ENCODE results near the gene GALNT6. TPM values are rescaled to one million over a fixed set of nuclear protein-coding genes. Genes with fewer than 3 reads are reported as not detected.

The GALNT6 gene
- total and polyA plus RNA-seq, 9 of the 15 experiments (the other 6 are each of a cell fraction or from before 2014, with no cell fraction given) = 1.5 to 8.6 (median 5.1) TPM

DNA sequence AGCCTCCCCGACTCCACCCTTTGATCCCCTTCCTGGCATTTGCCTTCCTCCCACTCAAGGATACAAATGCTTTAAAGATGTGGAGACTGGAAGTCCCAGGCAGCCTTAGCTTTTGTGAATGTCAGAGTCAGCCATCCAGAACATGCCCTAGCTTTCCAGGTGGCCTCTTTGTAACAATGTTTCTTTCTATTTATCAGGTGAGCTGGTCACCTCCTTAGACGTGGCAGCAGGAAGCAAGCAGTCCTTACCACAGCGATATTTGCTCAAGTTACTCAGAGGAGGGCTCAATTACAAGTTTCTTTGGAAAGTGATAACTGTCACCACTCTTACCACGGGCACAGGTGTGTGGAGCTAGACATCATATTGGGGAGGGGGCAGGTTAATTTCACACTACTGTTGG lies 4.9 kb downstream of the GALNT6 start:
- no peaks in the 10 kb centered on the region for H3K79me2 ChIP-seq (ENCODE audit: control insufficient read depth, insufficient read depth, low read length)
- DNase-seq (ENCODE audit: extremely low read depth in 1 of 4, low spot score in 3 of 4) (no peak), FAIRE-seq (no peak), ATAC-seq (no peak)
- H3K9me1 ChIP-seq (ENCODE audit: control insufficient read depth, insufficient read depth, low read length) = no peaks in the 10 kb centered on the region
- H2AFZ ChIP-seq (ENCODE audit: low read depth, low read length) = no peak overlapping the region
- H3K4me2 ChIP-seq (ENCODE audit: insufficient read depth, low read length) = no peak overlapping the region
- no peak overlapping the region for H3K27ac ChIP-seq (ENCODE audit: extremely low read depth, low read depth, low read length)
- no peaks in the 10 kb centered on the region for H3K9me3 ChIP-seq (replicated peaks; ENCODE audit: control insufficient read depth, insufficient read depth, low read depth, low read length)
- no peaks in the 10 kb centered on the region; the same call in 1 of the 2 replicates for H4K20me1 ChIP-seq (replicated peaks; ENCODE audit: control insufficient read depth, insufficient read depth, low read length)
- TF ChIP-seq SOX6 (IDR thresholded peaks at IDR 0.05) (no peak), ZNF668 (CRISPR knock-in tag; IDR thresholded peaks at IDR 0.05) (no peak), ZBTB7A (IDR thresholded peaks at IDR 0.05; ENCODE audit: borderline replicate concordance, control insufficient read depth, low read depth, low read length) (no peak), NCOA2 (IDR thresholded peaks at IDR 0.05; ENCODE audit: partially characterized antibody in 2 of 2) (no peak), NR3C1 (CRISPR knock-in tag; IDR thresholded peaks at IDR 0.05) (no peak)
- TF ChIP-seq, protein P1, sequence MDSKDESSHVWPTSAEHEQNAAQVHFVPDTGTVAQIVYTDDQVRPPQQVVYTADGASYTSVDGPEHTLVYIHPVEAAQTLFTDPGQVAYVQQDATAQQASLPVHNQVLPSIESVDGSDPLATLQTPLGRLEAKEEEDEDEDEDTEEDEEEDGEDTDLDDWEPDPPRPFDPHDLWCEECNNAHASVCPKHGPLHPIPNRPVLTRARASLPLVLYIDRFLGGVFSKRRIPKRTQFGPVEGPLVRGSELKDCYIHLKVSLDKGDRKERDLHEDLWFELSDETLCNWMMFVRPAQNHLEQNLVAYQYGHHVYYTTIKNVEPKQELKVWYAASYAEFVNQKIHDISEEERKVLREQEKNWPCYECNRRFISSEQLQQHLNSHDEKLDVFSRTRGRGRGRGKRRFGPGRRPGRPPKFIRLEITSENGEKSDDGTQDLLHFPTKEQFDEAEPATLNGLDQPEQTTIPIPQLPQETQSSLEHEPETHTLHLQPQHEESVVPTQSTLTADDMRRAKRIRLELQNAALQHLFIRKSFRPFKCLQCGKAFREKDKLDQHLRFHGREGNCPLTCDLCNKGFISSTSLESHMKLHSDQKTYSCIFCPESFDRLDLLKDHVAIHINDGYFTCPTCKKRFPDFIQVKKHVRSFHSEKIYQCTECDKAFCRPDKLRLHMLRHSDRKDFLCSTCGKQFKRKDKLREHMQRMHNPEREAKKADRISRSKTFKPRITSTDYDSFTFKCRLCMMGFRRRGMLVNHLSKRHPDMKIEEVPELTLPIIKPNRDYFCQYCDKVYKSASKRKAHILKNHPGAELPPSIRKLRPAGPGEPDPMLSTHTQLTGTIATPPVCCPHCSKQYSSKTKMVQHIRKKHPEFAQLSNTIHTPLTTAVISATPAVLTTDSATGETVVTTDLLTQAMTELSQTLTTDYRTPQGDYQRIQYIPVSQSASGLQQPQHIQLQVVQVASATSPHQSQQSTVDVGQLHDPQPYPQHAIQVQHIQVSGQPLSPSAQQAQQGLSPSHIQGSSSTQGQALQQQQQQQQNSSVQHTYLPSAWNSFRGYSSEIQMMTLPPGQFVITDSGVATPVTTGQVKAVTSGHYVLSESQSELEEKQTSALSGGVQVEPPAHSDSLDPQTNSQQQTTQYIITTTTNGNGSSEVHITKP (IDR thresholded peaks at IDR 0.05; ENCODE audit: partially characterized antibody) = no peak
- TF ChIP-seq, protein P2, sequence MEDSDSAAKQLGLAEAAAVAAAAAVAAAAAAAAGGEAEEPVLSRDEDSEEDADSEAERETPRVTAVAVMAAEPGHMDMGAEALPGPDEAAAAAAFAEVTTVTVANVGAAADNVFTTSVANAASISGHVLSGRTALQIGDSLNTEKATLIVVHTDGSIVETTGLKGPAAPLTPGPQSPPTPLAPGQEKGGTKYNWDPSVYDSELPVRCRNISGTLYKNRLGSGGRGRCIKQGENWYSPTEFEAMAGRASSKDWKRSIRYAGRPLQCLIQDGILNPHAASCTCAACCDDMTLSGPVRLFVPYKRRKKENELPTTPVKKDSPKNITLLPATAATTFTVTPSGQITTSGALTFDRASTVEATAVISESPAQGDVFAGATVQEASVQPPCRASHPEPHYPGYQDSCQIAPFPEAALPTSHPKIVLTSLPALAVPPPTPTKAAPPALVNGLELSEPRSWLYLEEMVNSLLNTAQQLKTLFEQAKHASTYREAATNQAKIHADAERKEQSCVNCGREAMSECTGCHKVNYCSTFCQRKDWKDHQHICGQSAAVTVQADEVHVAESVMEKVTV (CRISPR knock-in tag; IDR thresholded peaks at IDR 0.05) = no peak
- no peak overlapping the region for H3K4me3 ChIP-seq
- no peaks in the 10 kb centered on the region for H3K36me3 ChIP-seq (ENCODE audit: control insufficient read depth, insufficient read depth, low read length)
- in situ Hi-C loops (cut with MboI) = no loop called here
- BruUV-seq (replicated peaks) = no TSS peak
- H3K4me1 ChIP-seq (replicated peaks in 1 of 2; ENCODE audit: control insufficient read depth in 2 of 2, insufficient read depth in 2 of 2, low read length in 2 of 2) = peaks cover 26 to 39% of the 10 kb centered on the region in 2 experiments
- 52% methylated on average over 4 of the region's 4 CpGs for WGBS (ENCODE audit: insufficient coverage, low coverage, missing lambda C conversion rate)
- intact Hi-C loops (cut with micrococcal nuclease) = no loop called here
- H3K9ac ChIP-seq (ENCODE audit: insufficient read depth in 1 of 2, low read depth in 2 of 2, low read length in 2 of 2) = no peak overlapping the region
- CTCF ChIA-PET (ENCODE audit: low intra/inter-chr PET ratio) = no interaction called here
- POLR2A ChIA-PET = interaction anchor here (0.8 to 1.8 kb wide), 3 partner anchors 12 to 540 kb away, joined by 3 to 6 read pairs (median 3); no protein-coding TSS in a partner anchor
- H3K27me3 ChIP-seq (ENCODE audit: control insufficient read depth in 2 of 2, insufficient read depth in 2 of 2, low read length in 2 of 2) = no peaks in the 10 kb centered on the region
